ENCODE data around the gene BIVM. TPM values are rescaled to one million over a fixed set of nuclear protein-coding genes. Genes with fewer than 3 reads are reported as not detected.

BIVM gene
- total and polyA plus RNA-seq, 4 donors = 7.4 to 17.8 (median 11.3) TPM

GRCh38 chr13:102854675-102855074 is 55.8 kb downstream of the BIVM start:
- peaks cover 5 to 54% (median 52%) of the 10 kb centered on the region in 4 donors for H3K36me3 ChIP-seq (ENCODE audit: control insufficient read depth in 4 of 4, insufficient read depth in 3 of 4, low read depth in 1 of 4, low read length in 3 of 4)
- DNase-seq (ENCODE audit: low spot score) = no peak
- no peak overlapping the region for H3K27ac ChIP-seq (ENCODE audit: low read depth in 1 of 2, low read length in 2 of 2)
- H3K4me1 ChIP-seq (ENCODE audit: control insufficient read depth in 4 of 4, insufficient read depth in 4 of 4, low read length in 3 of 4) = peaks cover 0 to 6% (median 1%) of the 10 kb centered on the region in 4 donors
- no peak overlapping the region for H3K4me3 ChIP-seq (ENCODE audit: low read depth in 1 of 3, low read length in 3 of 3)
- H3K27me3 ChIP-seq (ENCODE audit: control insufficient read depth in 4 of 4, insufficient read depth in 4 of 4, low read length in 3 of 4) = no peaks in the 10 kb centered on the region
- WGBS = 84% methylated on average over 7 of the region's 7 CpGs
- no peak overlapping the region for H3K9ac ChIP-seq (ENCODE audit: low read depth in 1 of 2, low read length in 2 of 2)
- H3K9me3 ChIP-seq (ENCODE audit: control insufficient read depth in 4 of 4, low read length in 3 of 4) = no peaks in the 10 kb centered on the region
- TF ChIP-seq TAF1 (conservative IDR thresholded peaks at IDR 0.05) (no peak), CTCF (IDR thresholded peaks at IDR 0.05; ENCODE audit: low read depth, low read length, missing input control) (no peak), GABPA (IDR thresholded peaks at IDR 0.05 in 1 of 2, conservative IDR thresholded peaks at IDR 0.05 in 1 of 2) (no peak), FOXA1 (IDR thresholded peaks at IDR 0.05) (no peak), RAD21 (IDR thresholded peaks at IDR 0.05) (no peak), EGR1 (IDR thresholded peaks at IDR 0.05; ENCODE audit: low read depth in 2 of 2) (no peak), NR2F2 (IDR thresholded peaks at IDR 0.05) (no peak), MAX (IDR thresholded peaks at IDR 0.05) (no peak), HNF4A (conservative IDR thresholded peaks at IDR 0.05) (no peak), RXRA (IDR thresholded peaks at IDR 0.05) (no peak), REST (IDR thresholded peaks at IDR 0.05) (no peak), SP1 (IDR thresholded peaks at IDR 0.05) (no peak), ATF3 (IDR thresholded peaks at IDR 0.05) (no peak)

- H3K27ac ChIP-seq (ENCODE audit: low read depth in 1 of 2, low read length in 2 of 2) = no peak overlapping the region
- no peaks in the 10 kb centered on the region for H3K27me3 ChIP-seq (ENCODE audit: control insufficient read depth in 4 of 4, insufficient read depth in 4 of 4, low read length in 3 of 4)
- no peak overlapping the region for H3K9ac ChIP-seq (ENCODE audit: low read depth in 1 of 2, low read length in 2 of 2)
- WGBS = 43% methylated on average over 6 of the region's 6 CpGs
- peaks cover 6 to 69% (median 66%) of the 10 kb centered on the region in 4 donors for H3K36me3 ChIP-seq (ENCODE audit: control insufficient read depth in 4 of 4, insufficient read depth in 3 of 4, low read depth in 1 of 4, low read length in 3 of 4)
- DNase-seq (ENCODE audit: low spot score) = no peak
- H3K9me3 ChIP-seq (ENCODE audit: control insufficient read depth in 4 of 4, low read length in 3 of 4) = no peaks in the 10 kb centered on the region
- no peak overlapping the region for H3K4me3 ChIP-seq (ENCODE audit: low read depth in 1 of 3, low read length in 3 of 3)
- no peak for TF ChIP-seq FOXA1 (IDR thresholded peaks at IDR 0.05)
- TF ChIP-seq MAX (IDR thresholded peaks at IDR 0.05) = peak; percentile 35
- peaks cover 0 to 3% (median 0%) of the 10 kb centered on the region in 4 donors for H3K4me1 ChIP-seq (ENCODE audit: control insufficient read depth in 4 of 4, insufficient read depth in 4 of 4, low read length in 3 of 4)
Measured at GRCh38 chr13:102856557-102856956, 57.6 kb downstream of the BIVM start.
